Kidney (tissue), 14 donors: ENCODE data around the gene GLRA3. TPM values are rescaled to one million over a fixed set of nuclear protein-coding genes. Genes with fewer than 3 reads are reported as not detected.

Experiments used
- DNase-seq, 5 donors: peaks; one replicate each; pipeline ENCODE4 v3.0.0-alpha.2; 2013 to 2020
- FAIRE-seq: peaks from 2 replicates; lab custom pipeline; 2012; peaks lifted over from hg19 to GRCh38; lab: Jason Lieb, UNC
- H3K27ac ChIP-seq, 2 donors: one replicate each; pipeline ENCODE4 v1.7.0; 2013; ENCODE audit warnings: low read depth in 2 of 2, low read length in 2 of 2, inconsistent platforms in 1 of 2
- H3K27me3 ChIP-seq: one replicate; pipeline ENCODE4 v1.7.1; 2013; ENCODE audit warnings: low read length, inconsistent platforms; ENCODE audit not compliant: control insufficient read depth, insufficient read depth
- H3K36me3 ChIP-seq, 3 donors: one replicate each; pipeline versions ENCODE4 v1.7.0 to v1.7.1; 2013; ENCODE audit warnings: low read length in 3 of 3, control low read depth in 1 of 3, inconsistent platforms in 1 of 3; ENCODE audit not compliant: insufficient read depth in 3 of 3, control insufficient read depth in 2 of 3
- H3K4me1 ChIP-seq, 3 donors: one replicate each; pipeline versions ENCODE4 v1.7.0 to v1.7.1; 2013; ENCODE audit warnings: low read length in 3 of 3, inconsistent platforms in 1 of 3, low read depth in 1 of 3; ENCODE audit not compliant: control insufficient read depth in 2 of 3, insufficient read depth in 2 of 3
- H3K4me3 ChIP-seq, 3 donors: one replicate each; pipeline versions ENCODE4 v1.7.0 to v1.8.1; 2013; ENCODE audit warnings: low read length in 3 of 3, control low read depth in 1 of 3, inconsistent platforms in 1 of 3
- H3K9ac ChIP-seq, 3 donors: one replicate each; pipeline versions ENCODE4 v1.7.0 to v1.7.1; 2013; ENCODE audit warnings: low read length in 3 of 3, control low read depth in 1 of 3, inconsistent platforms in 1 of 3
- H3K9me3 ChIP-seq, 3 donors: one replicate each; pipeline versions ENCODE4 v1.7.0 to v1.7.1; 2013; ENCODE audit warnings: low read length in 3 of 3, control low read depth in 1 of 3, inconsistent platforms in 1 of 3; ENCODE audit not compliant: control insufficient read depth in 2 of 3, insufficient read depth in 1 of 3
- CTCF ChIP-seq: IDR thresholded peaks from 3 replicates; pipeline ENCODE4 v1.5.1; 2012; ENCODE audit warnings: mild to moderate bottlenecking, moderate library complexity, borderline replicate concordance; ENCODE audit not compliant: insufficient read depth; ENCODE audit errors: extremely low read depth
- intact Hi-C: fragments of 100-400 bp; cut with DNase I; formaldehyde crosslinking; loops from one replicate; pipeline ENCODE4 v1.11.1; 2022
- polyA plus RNA-seq: library from polyadenylated mRNA; stranded (reverse); fragments of 350-450 nt; fragmentation: Illumina TruSeq; extraction: RNeasy Lipid Tissue Mini Kit (QIAGEN cat#74804); gene quantifications from one replicate; pipeline ENCODE4 v1.2.3, GENCODE V29; 2014; ENCODE audit warnings: low read depth, low replicate concordance; ENCODE audit not compliant: insufficient read depth
- total RNA-seq: library from RNA; stranded (reverse); fragmentation: NEBNext Ultra II Directional; extraction: Animal tissue kit (Norgen Biotek cat#: 25700); gene quantifications from one replicate; pipeline ENCODE4 v1.2.1, GENCODE V29; 2021
- donor health status: control.
- donor health status: control.
- donor health status: control.
- donor health status: control.
- donor health status: control.
- donor health status: DM: yes; HTN: yes; CAD: no.
- donor health status: Normal renal cell carcinoma (clear cell type).

The GLRA3 gene
- total and polyA plus RNA-seq, 2 donors from 2014 or later: 0.13 TPM; not detected in 1

DNA sequence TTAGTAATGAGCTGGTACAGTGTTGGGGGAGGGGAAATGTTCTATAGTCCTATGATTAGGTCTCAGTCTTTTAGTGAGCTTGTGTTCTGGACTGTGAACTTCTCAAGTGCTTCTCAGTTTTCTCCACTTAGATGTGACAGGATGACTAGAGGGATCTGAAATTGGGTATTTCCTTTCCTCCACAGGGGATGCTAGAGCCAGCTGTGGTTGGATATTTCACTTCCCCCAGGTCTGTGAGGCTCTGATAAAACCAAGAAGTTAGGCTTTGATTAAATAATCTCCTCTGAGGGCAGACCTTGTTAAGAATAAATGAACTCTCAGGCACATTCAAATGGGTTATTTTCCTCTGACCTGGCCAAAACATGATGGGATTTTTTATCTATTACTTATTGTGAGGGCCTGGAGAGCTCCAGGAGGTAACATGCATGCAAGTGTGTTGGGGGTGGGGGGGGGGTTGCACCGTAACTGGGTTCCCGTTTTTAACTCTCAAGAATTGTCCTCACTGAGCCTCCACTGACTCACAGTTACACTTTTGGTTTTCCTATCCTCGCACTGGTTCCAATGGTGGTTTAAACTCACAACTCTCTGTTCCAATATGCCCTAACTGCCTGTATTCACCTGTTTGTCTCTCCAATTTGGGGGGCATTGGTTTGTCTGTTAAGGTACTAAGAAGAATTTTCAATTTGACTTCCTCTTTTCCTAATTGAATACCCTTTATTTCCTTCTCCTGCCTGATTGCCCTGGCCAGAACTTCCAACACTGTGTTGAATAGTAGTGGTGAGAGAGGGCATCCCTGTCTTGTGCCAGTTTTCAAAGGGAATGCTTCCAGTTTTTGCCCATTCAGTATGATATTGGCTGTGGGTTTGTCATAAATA, 28.1 kb upstream of the GLRA3 start:
- DNase-seq (no peak), FAIRE-seq (no peak)
- intact Hi-C loops: no loop called here
- Histone ChIP-seq H3K4me3 (no peak overlapping the region), H3K36me3 (no peaks in the 10 kb centered on the region), H3K9ac (no peak overlapping the region), H3K27me3 (no peaks in the 10 kb centered on the region), H3K9me3 (no peaks in the 10 kb centered on the region), H3K27ac (no peak overlapping the region), H3K4me1 (no peaks in the 10 kb centered on the region)
- no peak for TF ChIP-seq CTCF

DNA sequence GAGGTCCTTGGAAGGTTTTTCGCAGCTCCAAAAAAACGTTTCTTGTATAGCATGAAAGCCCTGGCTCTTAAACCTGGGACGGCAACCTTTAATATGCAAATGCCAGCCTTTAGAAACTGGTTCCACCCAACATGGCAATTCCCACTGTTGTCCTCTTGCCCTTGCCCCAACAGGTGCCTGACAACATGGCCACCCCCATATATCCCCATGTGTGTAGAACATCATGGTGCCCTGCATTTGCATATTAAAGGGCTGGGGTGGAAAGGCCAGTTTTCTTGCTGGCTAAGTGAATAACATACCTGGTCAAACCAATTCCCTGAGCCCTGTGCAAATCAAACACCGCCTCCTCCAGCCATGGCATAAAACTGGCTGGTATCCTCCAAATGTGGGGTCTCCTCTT, 26.0 kb upstream of the GLRA3 start:
- no peak for TF ChIP-seq CTCF
- no peak for DNase-seq
- Histone ChIP-seq H3K36me3 (no peaks in the 10 kb centered on the region), H3K9me3 (no peaks in the 10 kb centered on the region), H3K9ac (no peak overlapping the region), H3K27ac (no peak overlapping the region), H3K4me1 (no peaks in the 10 kb centered on the region), H3K27me3 (no peaks in the 10 kb centered on the region), H3K4me3 (no peak overlapping the region)
- intact Hi-C loops: no loop called here
- no peak for FAIRE-seq

DNA sequence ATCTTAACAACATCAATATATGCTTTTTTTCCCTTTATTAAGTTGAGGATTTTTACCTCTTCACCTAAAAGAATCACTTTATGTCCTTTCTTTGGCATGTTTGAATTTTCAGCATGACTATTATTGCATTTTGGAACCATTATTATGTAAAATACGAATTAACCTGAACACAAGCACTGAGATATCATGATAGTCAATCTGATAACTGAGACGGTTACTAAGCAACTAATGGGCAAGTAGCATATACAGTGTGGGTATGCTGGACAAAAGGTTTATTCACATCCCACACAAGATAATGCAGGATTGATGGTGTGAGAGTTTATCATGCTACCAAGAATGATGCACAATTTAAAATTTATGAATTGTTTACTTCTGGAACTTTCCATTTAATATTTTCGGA, 24.6 kb upstream of the GLRA3 start:
- FAIRE-seq: no peak
- no peak for TF ChIP-seq CTCF
- DNase-seq: no peak
- H3K4me3 ChIP-seq: no peak overlapping the region
- H3K4me1 ChIP-seq: no peaks in the 10 kb centered on the region
- no peak overlapping the region for H3K27ac ChIP-seq
- H3K9ac ChIP-seq: no peak overlapping the region
- H3K27me3 ChIP-seq: no peaks in the 10 kb centered on the region
- H3K9me3 ChIP-seq: no peaks in the 10 kb centered on the region
- H3K36me3 ChIP-seq: no peaks in the 10 kb centered on the region
- intact Hi-C loops: no loop called here
